SJCRH30 (cell line): ENCODE results near the gene GAPDHS. TPM values are rescaled to one million over a fixed set of nuclear protein-coding genes. Genes with fewer than 3 reads are reported as not detected.

Source experiments
- DNase-seq, 2 experiments: peaks; one replicate each; pipeline ENCODE4 v3.0.0-alpha.2; 2015 to 2020
- H3K27ac ChIP-seq: fragments of 250-450 bp; sonication (Bioruptor Pico); 2 replicates; pipeline ENCODE4 v1.5.1; 2020; ENCODE audit warnings: mild to moderate bottlenecking, moderate library complexity
- H3K27me3 ChIP-seq: fragments of 250-450 bp; sonication (Bioruptor Pico); 2 replicates; pipeline ENCODE4 v1.5.1; 2020; ENCODE audit warnings: mild to moderate bottlenecking, moderate library complexity
- H3K36me3 ChIP-seq: fragments of 250-450 bp; sonication (Bioruptor Pico); 2 replicates; pipeline ENCODE4 v1.5.1; 2020; ENCODE audit warnings: mild to moderate bottlenecking, moderate library complexity
- H3K4me1 ChIP-seq: fragments of 250-450 bp; sonication (Bioruptor Pico); 2 replicates; pipeline ENCODE4 v1.5.1; 2020; ENCODE audit warnings: mild to moderate bottlenecking, moderate library complexity
- H3K4me3 ChIP-seq: fragments of 250-450 bp; sonication (Bioruptor Pico); 2 replicates; pipeline ENCODE4 v1.5.1; 2020; ENCODE audit warnings: mild to moderate bottlenecking, moderate library complexity
- H3K9me3 ChIP-seq: fragments of 250-450 bp; sonication (Bioruptor Pico); replicated peaks from 2 replicates; pipeline ENCODE4 v1.5.1; 2020; ENCODE audit warnings: mild to moderate bottlenecking, moderate library complexity
- total RNA-seq: library from RNA; depleted of rRNA; stranded (reverse); fragments of >200 nt; shearing (Covaris generic); gene quantifications from 2 replicates; pipeline ENCODE4 v1.2.3, GENCODE V29; 2014

GAPDHS gene
- total RNA-seq, 1 experiment from 2014 or later, result not detected

- Histone ChIP-seq H3K4me3 (no peak overlapping the region), H3K27me3 (peaks cover 62% of the 10 kb centered on the region), H3K9me3 (no peaks in the 10 kb centered on the region), H3K36me3 (no peaks in the 10 kb centered on the region), H3K4me1 (no peaks in the 10 kb centered on the region), H3K27ac (no peak overlapping the region)
- DNase-seq, result no peak
Measured at GRCh38 chr19:35502751-35503150, 30.5 kb upstream of the GAPDHS start.

DNA sequence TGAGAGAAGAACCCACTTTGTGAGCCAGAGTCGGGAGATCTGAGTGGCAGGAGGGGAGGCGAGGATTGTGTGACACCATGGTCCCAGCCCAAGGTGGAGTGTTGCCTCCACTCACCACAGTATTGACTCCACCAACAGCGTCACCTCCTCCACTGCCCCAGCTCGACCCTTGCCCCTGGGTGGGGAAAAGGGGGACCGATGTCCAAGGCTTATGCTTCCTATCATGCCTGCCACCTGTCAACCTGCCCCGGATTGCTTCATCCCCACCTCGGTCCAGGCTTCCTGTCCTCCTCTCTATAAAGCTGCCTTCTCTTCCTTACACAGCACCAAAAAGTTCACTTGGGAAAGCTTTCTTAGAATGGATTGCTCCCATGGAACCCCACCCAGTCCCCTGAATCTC is 27.2 kb upstream of the GAPDHS start:
- H3K27me3 ChIP-seq, result peaks cover 70% of the 10 kb centered on the region
- no peaks in the 10 kb centered on the region for H3K9me3 ChIP-seq
- no peak for DNase-seq
- H3K4me1 ChIP-seq, result no peaks in the 10 kb centered on the region
- H3K36me3 ChIP-seq, result no peaks in the 10 kb centered on the region
- H3K4me3 ChIP-seq, result no peak overlapping the region
- no peak overlapping the region for H3K27ac ChIP-seq

DNA sequence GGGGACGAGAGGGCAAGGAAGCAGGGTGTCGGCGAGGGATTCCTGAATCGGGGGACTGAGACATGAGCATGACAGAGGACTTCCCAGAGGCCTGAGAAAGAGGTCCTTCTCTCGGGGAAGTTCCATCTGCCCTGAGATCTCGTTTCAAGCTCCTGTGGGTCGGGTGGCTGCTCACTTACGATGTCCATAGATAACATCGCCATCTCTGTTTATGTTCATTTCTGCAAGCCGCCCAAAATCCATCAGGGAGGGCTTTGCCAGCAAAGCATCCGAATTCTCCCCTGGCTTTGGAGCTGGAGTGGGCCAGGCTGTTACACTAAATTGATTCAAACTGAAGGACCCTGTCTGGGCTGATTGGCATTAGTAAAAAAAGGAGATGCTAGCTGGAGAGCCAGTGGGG is 25.7 kb upstream of the GAPDHS start:
- DNase-seq, result no peak
- H3K4me1 ChIP-seq, result no peaks in the 10 kb centered on the region
- H3K36me3 ChIP-seq, result no peaks in the 10 kb centered on the region
- H3K27me3 ChIP-seq, result peaks cover 63% of the 10 kb centered on the region
- H3K27ac ChIP-seq, result no peak overlapping the region
- no peaks in the 10 kb centered on the region for H3K9me3 ChIP-seq
- no peak overlapping the region for H3K4me3 ChIP-seq

- Histone ChIP-seq H3K27me3 (peaks cover 64% of the 10 kb centered on the region), H3K9me3 (no peaks in the 10 kb centered on the region), H3K27ac (no peak overlapping the region), H3K36me3 (no peaks in the 10 kb centered on the region), H3K4me3 (no peak overlapping the region), H3K4me1 (no peaks in the 10 kb centered on the region)
- no peak for DNase-seq
Measured at GRCh38 chr19:35508129-35508528, 25.1 kb upstream of the GAPDHS start.

DNA sequence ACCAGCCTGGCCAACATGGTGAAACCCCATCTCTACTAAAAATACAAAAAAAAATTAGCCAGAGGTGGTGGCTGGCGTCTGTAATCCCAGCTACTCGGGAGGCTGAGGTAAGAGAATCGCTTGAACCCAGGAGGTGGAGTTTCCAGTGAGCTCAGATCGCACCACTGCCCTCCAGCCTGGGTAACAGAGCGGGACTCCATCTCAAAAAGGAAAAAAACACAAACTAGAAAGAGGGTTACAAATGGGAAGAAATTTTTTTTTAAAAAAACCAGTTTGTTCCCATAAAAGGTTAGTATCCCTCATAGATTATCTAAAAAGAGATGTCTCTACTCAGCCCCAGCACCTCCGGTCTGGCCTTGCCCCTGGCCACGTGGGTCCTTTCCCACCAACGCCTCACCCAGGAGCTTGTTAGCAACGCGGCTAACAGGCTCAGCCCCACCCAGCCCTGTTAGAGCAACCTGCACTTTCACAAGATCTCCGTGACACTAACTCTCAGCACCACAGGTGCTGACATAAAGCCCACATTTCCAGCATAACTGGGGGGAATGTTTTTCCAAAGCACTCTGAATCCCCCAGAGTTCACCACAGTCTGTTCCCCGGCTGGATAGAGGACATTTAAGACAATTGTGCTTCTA is 24.1 kb upstream of the GAPDHS start:
- Histone ChIP-seq H3K27ac (no peak overlapping the region), H3K4me1 (no peaks in the 10 kb centered on the region), H3K36me3 (no peaks in the 10 kb centered on the region), H3K27me3 (peaks cover 61% of the 10 kb centered on the region), H3K4me3 (no peak overlapping the region), H3K9me3 (no peaks in the 10 kb centered on the region)
- no peak for DNase-seq

DNA sequence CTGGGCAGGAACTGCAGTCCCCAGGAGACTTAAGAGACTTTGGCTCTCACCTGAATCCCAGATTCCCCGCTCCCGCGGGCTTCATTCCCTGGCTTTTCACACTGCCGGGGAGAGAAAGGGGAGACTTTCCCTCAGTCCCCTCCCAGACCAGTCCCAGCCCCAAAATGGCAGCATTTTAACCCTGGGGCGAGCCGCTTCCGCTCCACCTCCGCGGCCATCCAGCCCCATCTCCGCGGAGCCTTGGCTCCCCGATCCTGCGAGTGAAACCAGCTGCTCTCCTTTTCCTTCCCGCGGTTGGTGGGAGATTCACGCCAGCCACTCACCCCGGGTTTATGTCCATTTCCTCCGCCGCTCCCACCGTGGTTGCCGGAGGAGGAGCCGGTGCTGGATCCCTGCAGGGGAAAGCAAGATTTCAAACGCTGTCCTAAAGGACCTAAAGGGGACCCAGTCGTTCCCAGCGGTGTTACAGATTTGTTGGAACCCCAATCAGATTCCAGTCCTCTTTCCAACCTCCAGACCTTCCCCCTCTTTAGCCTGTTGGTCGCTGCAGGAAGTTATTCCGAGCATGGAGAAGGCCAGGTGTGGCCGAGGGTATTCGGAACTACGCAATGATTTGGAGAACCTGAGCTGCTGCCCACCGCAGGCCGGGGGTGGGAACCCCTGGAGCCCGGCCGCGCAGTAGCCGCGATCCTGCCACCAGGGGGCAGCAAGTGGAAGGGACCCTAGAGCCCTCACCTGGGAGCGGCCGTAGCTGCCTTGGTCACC is 23.2 kb upstream of the GAPDHS start:
- Histone ChIP-seq H3K4me3 (no peak overlapping the region), H3K9me3 (no peaks in the 10 kb centered on the region), H3K36me3 (no peaks in the 10 kb centered on the region), H3K27ac (no peak overlapping the region), H3K27me3 (peaks cover 63% of the 10 kb centered on the region), H3K4me1 (no peaks in the 10 kb centered on the region)
- DNase-seq, result peak; percentile 60 to 75

DNA sequence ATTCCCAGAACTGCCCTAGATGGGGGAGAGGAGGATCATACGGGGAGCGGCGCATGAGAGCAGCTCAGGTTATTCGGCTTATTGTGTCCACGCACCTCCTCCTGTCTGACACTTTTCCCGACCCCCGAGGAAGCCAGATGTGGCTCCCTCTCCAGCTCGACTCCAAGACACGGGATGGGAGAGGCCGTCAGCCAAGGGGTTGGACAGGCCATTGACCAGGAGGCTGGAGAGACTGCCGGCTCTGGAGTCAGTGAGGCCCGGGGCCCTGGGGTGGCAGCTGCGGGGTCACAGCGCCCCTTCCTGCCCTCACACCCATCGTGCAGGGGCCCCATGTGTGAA is 22.7 kb upstream of the GAPDHS start:
- no peaks in the 10 kb centered on the region for H3K4me1 ChIP-seq
- peaks cover 59% of the 10 kb centered on the region for H3K27me3 ChIP-seq
- no peaks in the 10 kb centered on the region for H3K36me3 ChIP-seq
- H3K9me3 ChIP-seq, result no peaks in the 10 kb centered on the region
- no peak overlapping the region for H3K4me3 ChIP-seq
- DNase-seq, result no peak
- no peak overlapping the region for H3K27ac ChIP-seq

- Histone ChIP-seq H3K9me3 (no peaks in the 10 kb centered on the region), H3K36me3 (no peaks in the 10 kb centered on the region), H3K4me1 (no peaks in the 10 kb centered on the region), H3K4me3 (no peak overlapping the region), H3K27ac (no peak overlapping the region), H3K27me3 (peaks cover 59% of the 10 kb centered on the region)
- no peak for DNase-seq
Measured at GRCh38 chr19:35511337-35511736, 21.9 kb upstream of the GAPDHS start.

- DNase-seq, result no peak
- Histone ChIP-seq H3K27me3 (peaks cover 51% of the 10 kb centered on the region), H3K4me1 (no peaks in the 10 kb centered on the region), H3K9me3 (no peaks in the 10 kb centered on the region), H3K4me3 (no peak overlapping the region), H3K27ac (no peak overlapping the region), H3K36me3 (no peaks in the 10 kb centered on the region)
Measured at GRCh38 chr19:35512831-35513627, 20.2 kb upstream of the GAPDHS start.

GRCh38 chr19:35513628-35514281 is 19.5 kb upstream of the GAPDHS start, which contains the start of gene DMKN:
DMKN (minus strand) TSS chr19:35513649; CDS start chr19:35513475, 174 bp downstream.
- no peak within 1 kb of the TSS for H3K27ac ChIP-seq
- no peak within 1 kb of the TSS for H3K4me3 ChIP-seq
- no peaks in the 10 kb centered on the region for H3K9me3 ChIP-seq
- no peak for DNase-seq
- H3K4me1 ChIP-seq, result no peaks in the 10 kb centered on the region
- H3K27me3 ChIP-seq, result peaks cover 50% of the 10 kb centered on the region
- H3K36me3 ChIP-seq, result no peaks in the 10 kb centered on the region

GRCh38 chr19:35514282-35514809 is 18.9 kb upstream of the GAPDHS start:
- no peaks in the 10 kb centered on the region for H3K4me1 ChIP-seq
- H3K36me3 ChIP-seq, result no peaks in the 10 kb centered on the region
- no peak for DNase-seq
- H3K9me3 ChIP-seq, result no peaks in the 10 kb centered on the region
- H3K4me3 ChIP-seq, result no peak overlapping the region
- peaks cover 44% of the 10 kb centered on the region for H3K27me3 ChIP-seq
- no peak overlapping the region for H3K27ac ChIP-seq

GRCh38 chr19:35516310-35516709 is 16.9 kb upstream of the GAPDHS start:
- Histone ChIP-seq H3K27ac (no peak overlapping the region), H3K9me3 (no peaks in the 10 kb centered on the region), H3K36me3 (no peaks in the 10 kb centered on the region), H3K27me3 (peaks cover 26% of the 10 kb centered on the region), H3K4me1 (no peaks in the 10 kb centered on the region), H3K4me3 (no peak overlapping the region)
- DNase-seq, result no peak

DNA sequence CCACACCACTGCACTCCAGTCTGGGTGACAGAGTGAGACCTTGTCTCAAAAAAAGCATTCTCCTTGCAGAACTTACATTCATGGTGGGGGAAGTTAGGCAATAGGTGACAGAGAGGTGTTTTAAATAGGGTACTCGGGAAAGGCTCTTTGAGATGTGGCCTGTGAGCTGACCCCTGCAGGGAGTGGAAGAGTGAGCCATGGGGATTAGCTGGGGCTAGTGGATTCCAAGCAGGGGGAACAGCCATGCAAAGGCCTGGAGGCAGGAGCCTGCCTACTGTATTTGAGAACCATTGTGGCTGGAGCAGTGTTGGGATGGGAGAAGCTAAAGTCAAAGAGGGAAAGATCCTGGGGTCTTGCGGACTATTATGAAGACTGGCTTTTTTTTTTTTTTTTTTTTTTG is 15.9 kb upstream of the GAPDHS start:
- H3K27ac ChIP-seq, result no peak overlapping the region
- H3K4me1 ChIP-seq, result no peaks in the 10 kb centered on the region
- H3K4me3 ChIP-seq, result no peak overlapping the region
- peaks cover 30% of the 10 kb centered on the region for H3K27me3 ChIP-seq
- H3K36me3 ChIP-seq, result no peaks in the 10 kb centered on the region
- no peaks in the 10 kb centered on the region for H3K9me3 ChIP-seq
- DNase-seq, result no peak

DNA sequence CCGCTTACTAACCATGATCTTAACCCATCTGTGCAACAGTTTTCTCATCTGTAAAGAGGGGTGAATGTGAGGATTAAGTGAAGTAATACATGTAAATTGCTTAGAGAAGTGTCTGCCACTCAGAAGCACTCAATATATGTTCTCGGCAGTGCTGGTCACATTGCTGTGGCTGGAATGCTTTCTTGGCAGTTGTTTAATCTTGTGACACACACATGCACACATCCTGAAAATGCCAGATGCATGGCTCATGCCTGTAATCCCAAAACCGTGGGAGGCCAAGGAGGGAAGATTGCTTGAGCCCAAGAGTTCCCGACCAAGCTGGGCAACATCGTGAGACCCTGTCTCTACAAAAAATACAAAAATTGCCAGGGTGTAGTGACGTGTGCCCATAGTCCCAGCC is 14.9 kb upstream of the GAPDHS start:
- Histone ChIP-seq H3K36me3 (no peaks in the 10 kb centered on the region), H3K9me3 (no peaks in the 10 kb centered on the region), H3K27ac (no peak overlapping the region), H3K4me1 (no peaks in the 10 kb centered on the region), H3K27me3 (peaks cover 24% of the 10 kb centered on the region), H3K4me3 (no peak overlapping the region)
- no peak for DNase-seq

- Histone ChIP-seq H3K27me3 (peaks cover 28% of the 10 kb centered on the region), H3K27ac (no peak overlapping the region), H3K9me3 (no peaks in the 10 kb centered on the region), H3K4me1 (no peaks in the 10 kb centered on the region), H3K36me3 (no peaks in the 10 kb centered on the region), H3K4me3 (no peak overlapping the region)
- DNase-seq, result no peak
Measured at GRCh38 chr19:35519291-35519690, 14.0 kb upstream of the GAPDHS start.
